HUES6 (cell line): Measurements from ENCODE around the gene ABCA13.

Source experiments
- H3K27ac ChIP-seq: 2 replicates; pipeline ENCODE4 v1.7.0; 2013; ENCODE audit warnings: low read depth, mild to moderate bottlenecking, low read length, inconsistent platforms
- H3K27me3 ChIP-seq: 2 replicates; pipeline ENCODE4 v1.6.1; 2013; ENCODE audit warnings: low read length; ENCODE audit not compliant: control insufficient read depth, insufficient read depth
- H3K36me3 ChIP-seq: 2 replicates; pipeline ENCODE4 v1.6.1; 2013; ENCODE audit warnings: low read length; ENCODE audit not compliant: control insufficient read depth, insufficient read depth
- H3K4me1 ChIP-seq: 2 replicates; pipeline ENCODE4 v1.6.1; 2013; ENCODE audit warnings: low read length; ENCODE audit not compliant: control insufficient read depth, insufficient read depth
- H3K4me3 ChIP-seq: 2 replicates; pipeline ENCODE4 v1.5.1; 2013; ENCODE audit warnings: low read depth, low read length
- H3K9ac ChIP-seq: one replicate; pipeline ENCODE4 v1.6.1; 2013; ENCODE audit warnings: mild to moderate bottlenecking, low read length
- H3K9me3 ChIP-seq: 2 replicates; pipeline ENCODE4 v1.6.1; 2013; ENCODE audit warnings: low read depth, low read length; ENCODE audit not compliant: control insufficient read depth, insufficient read depth

Gene ABCA13

DNA sequence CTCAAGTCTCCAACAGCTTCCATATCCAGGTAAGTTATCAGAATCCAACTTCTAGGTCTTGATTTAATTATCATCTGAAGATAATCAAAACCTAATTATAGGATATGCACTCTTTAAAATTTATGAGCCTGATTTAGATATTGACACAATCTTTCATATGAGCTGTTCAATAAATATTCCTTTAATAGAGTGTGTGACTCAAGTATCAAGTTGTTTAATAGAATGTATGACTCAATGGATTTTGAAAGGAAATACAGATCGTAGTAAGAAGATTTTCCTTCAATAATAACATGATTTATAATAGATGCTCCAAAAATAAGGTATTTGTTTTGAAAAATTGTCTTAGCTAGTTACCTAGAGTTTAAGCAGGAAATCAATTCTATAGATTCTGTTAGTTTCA is 97.8 kb downstream of the ABCA13 start:
- Histone ChIP-seq H3K36me3 (no peaks in the 10 kb centered on the region), H3K9me3 (no peaks in the 10 kb centered on the region), H3K27me3 (no peaks in the 10 kb centered on the region), H3K4me3 (no peak overlapping the region), H3K9ac (no peak overlapping the region), H3K27ac (no peak overlapping the region), H3K4me1 (no peaks in the 10 kb centered on the region)

DNA sequence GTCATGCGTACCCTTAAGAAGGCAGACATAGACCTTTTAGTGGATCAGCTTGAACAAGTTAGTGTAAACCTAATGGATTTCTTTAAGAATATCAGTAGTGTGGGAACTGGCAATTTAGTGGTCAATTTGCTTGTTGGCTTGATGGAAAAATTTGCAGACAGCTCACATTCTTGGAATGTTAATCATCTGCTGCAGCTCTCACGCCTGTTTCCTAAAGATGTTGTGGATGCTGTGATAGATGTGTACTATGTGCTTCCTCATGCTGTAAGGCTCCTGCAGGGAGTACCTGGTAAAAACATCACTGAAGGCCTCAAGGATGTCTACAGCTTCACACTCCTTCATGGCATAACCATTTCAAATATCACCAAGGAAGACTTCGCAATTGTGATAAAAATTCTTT is 103.4 kb downstream of the ABCA13 start:
- no peak overlapping the region for H3K4me3 ChIP-seq
- H3K27me3 ChIP-seq = no peaks in the 10 kb centered on the region
- H3K36me3 ChIP-seq = no peaks in the 10 kb centered on the region
- no peaks in the 10 kb centered on the region for H3K4me1 ChIP-seq
- no peak overlapping the region for H3K9ac ChIP-seq
- H3K9me3 ChIP-seq = no peaks in the 10 kb centered on the region
- no peak overlapping the region for H3K27ac ChIP-seq

DNA sequence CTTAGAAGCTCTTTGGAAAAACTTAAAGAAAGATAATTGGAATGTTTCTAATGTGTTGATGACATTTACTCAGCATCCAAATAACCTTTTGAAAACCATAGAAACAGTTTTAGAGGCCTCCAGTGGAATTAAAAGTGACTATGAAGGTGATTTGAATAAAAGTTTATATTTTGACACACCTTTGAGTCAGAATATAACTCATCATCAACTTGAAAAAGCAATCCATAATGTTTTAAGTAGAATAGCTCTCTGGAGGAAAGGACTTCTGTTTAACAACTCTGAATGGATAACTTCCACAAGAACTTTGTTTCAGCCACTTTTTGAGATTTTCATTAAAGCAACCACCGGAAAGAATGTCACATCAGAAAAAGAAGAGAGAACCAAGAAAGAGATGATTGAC is 108.2 kb downstream of the ABCA13 start:
- H3K4me1 ChIP-seq = no peaks in the 10 kb centered on the region
- H3K27ac ChIP-seq = no peak overlapping the region
- H3K9me3 ChIP-seq = no peaks in the 10 kb centered on the region
- H3K9ac ChIP-seq = no peak overlapping the region
- no peaks in the 10 kb centered on the region for H3K36me3 ChIP-seq
- no peaks in the 10 kb centered on the region for H3K27me3 ChIP-seq
- H3K4me3 ChIP-seq = no peak overlapping the region

DNA sequence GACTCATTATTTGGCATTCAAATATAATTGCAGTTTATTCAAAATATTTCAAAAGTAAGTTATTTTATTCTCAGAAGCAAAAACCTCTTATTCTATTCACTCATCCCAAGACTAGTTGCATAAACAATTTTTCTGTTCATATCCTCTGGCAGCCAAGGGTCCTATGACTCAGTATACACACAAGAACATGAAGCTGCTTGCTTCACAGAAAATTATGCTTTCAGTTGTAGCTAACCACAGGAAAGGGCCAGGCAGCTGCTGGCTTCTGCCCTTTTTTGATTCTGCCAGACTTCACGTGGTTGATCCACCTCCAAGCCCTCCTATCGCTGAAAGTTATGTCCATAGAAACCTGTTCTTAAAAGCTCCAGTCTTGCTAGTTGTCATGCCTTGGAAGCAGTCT is 108.8 kb downstream of the ABCA13 start:
- Histone ChIP-seq H3K4me3 (no peak overlapping the region), H3K36me3 (no peaks in the 10 kb centered on the region), H3K9ac (no peak overlapping the region), H3K9me3 (no peaks in the 10 kb centered on the region), H3K4me1 (no peaks in the 10 kb centered on the region), H3K27ac (no peak overlapping the region), H3K27me3 (no peaks in the 10 kb centered on the region)

DNA sequence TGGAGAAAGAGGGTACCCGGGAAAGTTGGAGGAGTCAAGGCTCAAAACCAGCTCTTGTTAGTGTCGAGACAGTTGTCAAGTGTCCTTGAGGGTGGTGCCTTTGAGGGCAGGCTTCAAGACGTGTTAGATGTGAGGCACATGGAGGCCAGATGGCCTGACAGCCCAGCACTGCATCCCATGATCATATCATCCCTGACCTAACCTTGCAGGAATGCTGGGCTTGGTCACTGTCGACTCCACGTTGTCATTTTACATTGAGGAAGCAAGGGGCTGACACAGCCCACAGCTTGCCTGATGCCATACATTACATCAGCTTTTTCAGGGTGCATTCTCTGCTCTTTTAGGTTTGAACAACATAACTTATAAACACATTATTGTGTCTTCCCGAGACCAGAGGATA is 114.1 kb downstream of the ABCA13 start:
- H3K27me3 ChIP-seq = no peaks in the 10 kb centered on the region
- H3K9ac ChIP-seq = no peak overlapping the region
- no peaks in the 10 kb centered on the region for H3K4me1 ChIP-seq
- H3K4me3 ChIP-seq = no peak overlapping the region
- H3K36me3 ChIP-seq = no peaks in the 10 kb centered on the region
- no peaks in the 10 kb centered on the region for H3K9me3 ChIP-seq
- no peak overlapping the region for H3K27ac ChIP-seq

DNA sequence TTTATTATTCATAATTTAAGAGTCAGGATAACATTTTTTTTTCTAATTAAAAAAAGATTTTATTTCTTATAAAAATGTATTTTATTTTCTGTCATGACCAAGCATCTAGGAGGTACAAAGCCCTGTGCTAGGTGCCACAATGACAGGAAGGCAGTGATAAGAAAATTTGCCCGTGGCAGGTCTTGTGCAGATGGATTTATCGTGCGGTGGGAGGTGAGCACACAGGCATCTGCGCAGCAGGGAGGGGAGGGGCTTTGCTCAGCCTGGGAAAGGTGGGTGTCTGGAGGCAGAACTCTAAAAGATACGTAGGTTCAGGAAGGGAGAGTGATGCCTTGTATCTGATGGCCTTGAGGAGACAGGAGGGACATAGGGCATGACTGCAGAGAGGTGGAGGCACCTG is 115.6 kb downstream of the ABCA13 start:
- H3K9me3 ChIP-seq = no peaks in the 10 kb centered on the region
- H3K4me1 ChIP-seq = no peaks in the 10 kb centered on the region
- H3K27ac ChIP-seq = no peak overlapping the region
- H3K36me3 ChIP-seq = no peaks in the 10 kb centered on the region
- no peak overlapping the region for H3K4me3 ChIP-seq
- H3K27me3 ChIP-seq = no peaks in the 10 kb centered on the region
- H3K9ac ChIP-seq = no peak overlapping the region

DNA sequence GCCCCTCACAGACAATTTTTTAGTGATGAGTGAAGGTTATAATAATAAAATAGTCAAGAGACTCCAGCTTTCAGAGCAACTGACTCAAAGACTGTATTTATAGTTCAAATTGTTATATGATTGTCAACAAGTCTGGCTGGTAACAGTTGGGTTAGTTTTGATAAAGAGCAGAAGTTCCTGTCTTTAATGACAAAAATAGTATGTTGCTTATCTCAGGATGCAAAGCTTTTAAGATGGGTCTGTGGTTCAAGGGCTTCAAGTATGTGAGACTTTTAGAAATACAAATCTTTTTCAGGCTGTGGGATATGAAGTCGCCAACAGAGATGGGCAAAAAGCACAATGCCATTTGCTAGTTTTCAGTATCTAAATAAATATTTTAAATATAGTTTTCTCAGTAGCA is 118.4 kb downstream of the ABCA13 start:
- no peak overlapping the region for H3K9ac ChIP-seq
- no peak overlapping the region for H3K27ac ChIP-seq
- no peaks in the 10 kb centered on the region for H3K36me3 ChIP-seq
- no peak overlapping the region for H3K4me3 ChIP-seq
- no peaks in the 10 kb centered on the region for H3K9me3 ChIP-seq
- H3K4me1 ChIP-seq = no peaks in the 10 kb centered on the region
- H3K27me3 ChIP-seq = no peaks in the 10 kb centered on the region

DNA sequence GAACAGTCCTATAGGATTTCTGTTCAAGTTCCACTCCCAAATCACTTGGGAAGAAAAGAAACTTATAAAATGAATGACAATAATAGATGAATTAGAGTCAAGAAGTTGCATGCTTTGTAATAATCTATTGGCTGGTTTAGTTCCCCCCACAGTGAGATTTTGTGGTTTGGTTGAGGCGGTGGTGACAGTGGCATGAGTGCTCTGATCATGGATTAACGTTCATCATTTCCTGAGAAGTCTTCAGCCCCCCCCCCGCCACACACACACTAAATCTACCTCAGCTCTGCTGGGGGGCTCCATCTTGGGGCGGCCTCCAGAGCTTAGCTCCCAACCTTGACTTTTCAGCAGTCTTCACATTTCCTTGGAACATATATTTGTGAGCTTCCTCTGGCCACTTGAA is 121.7 kb downstream of the ABCA13 start:
- no peak overlapping the region for H3K9ac ChIP-seq
- H3K27me3 ChIP-seq = no peaks in the 10 kb centered on the region
- H3K4me1 ChIP-seq = no peaks in the 10 kb centered on the region
- H3K4me3 ChIP-seq = no peak overlapping the region
- H3K36me3 ChIP-seq = no peaks in the 10 kb centered on the region
- no peak overlapping the region for H3K27ac ChIP-seq
- no peaks in the 10 kb centered on the region for H3K9me3 ChIP-seq

DNA sequence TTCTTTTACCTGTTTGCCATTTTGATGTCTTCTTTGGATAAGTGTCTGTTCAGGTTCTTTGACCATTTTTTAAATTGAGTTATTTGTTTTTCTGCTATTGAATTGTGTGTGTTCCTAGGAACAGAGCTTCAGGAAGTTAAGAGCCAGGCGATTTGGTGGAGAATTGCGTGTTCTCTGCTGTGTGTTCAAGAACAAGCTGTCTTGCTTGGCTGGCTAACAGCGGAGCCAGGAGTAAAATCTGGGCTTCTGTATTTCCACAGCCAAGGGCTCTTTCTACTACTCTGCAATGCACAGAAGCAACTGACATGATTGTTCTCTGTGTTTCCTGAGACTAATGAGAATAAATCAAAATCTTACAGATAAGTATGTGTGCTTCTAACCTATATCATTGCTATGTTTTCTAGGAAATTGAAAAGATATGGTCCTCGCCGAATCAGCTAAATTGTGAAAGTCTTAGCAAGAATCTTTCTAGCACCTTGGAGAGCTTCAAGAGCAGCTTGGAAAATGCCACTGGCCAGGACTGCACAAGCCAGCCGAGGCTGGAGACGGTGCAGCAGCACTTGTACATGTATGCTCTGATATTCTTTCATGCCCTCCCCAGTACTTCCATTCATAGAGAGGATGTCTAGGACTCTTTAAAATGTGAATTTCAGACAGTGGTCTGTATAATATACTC is 124.2 kb downstream of the ABCA13 start:
- Histone ChIP-seq H3K4me1 (peaks cover 8% of the 10 kb centered on the region; the same call in 1 of the 2 replicates), H3K4me3 (no peak overlapping the region), H3K36me3 (no peaks in the 10 kb centered on the region), H3K9me3 (no peaks in the 10 kb centered on the region), H3K27me3 (no peaks in the 10 kb centered on the region), H3K27ac (no peak overlapping the region), H3K9ac (no peak overlapping the region)

DNA sequence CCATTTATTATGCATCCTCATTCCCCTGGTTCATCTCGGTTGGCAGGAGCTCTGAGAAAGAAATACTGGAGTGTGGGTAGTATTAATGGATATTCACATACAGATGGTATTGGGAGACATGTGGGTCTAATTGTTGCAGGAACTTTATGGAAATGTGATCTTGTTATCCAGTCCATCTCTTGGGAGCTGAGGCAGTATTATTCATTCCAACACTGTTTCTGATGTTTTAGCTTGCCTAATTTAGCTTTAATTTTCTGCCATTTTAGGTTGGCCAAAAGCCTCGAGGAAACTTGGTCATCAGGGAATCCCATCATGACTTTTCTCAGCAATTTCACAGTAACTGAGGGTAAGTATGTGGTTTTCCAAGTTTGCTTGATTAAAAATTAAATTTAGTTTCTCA is 125.7 kb downstream of the ABCA13 start:
- peaks cover 16% of the 10 kb centered on the region for H3K4me1 ChIP-seq
- H3K9ac ChIP-seq = no peak overlapping the region
- no peaks in the 10 kb centered on the region for H3K27me3 ChIP-seq
- no peak overlapping the region for H3K27ac ChIP-seq
- H3K36me3 ChIP-seq = no peaks in the 10 kb centered on the region
- H3K4me3 ChIP-seq = no peak overlapping the region
- no peaks in the 10 kb centered on the region for H3K9me3 ChIP-seq

DNA sequence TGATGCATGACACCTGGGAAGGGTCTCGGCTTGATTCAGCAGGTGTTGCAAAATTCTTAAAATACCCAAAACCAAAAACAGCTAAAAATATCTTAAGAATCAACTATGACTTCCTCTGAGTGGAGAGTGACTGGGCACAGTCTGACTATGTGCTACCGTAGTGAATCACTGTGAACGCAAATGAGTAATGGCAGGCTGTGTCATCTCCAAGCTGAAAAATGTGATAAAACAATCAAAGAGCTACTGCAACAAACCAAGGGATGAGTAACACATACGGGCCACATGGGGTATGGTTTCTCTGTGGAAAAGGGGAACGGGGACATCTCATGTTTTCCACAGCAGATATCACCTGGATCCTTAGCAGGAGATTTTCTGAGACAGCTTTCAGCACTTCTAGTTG is 127.5 kb downstream of the ABCA13 start:
- H3K36me3 ChIP-seq = no peaks in the 10 kb centered on the region
- 0 out of 2 replicates have a peak, but pooled peaks cover 3% of the 10 kb centered on the region for H3K9me3 ChIP-seq
- H3K27me3 ChIP-seq = no peaks in the 10 kb centered on the region
- H3K9ac ChIP-seq = no peak overlapping the region
- peaks cover 16% of the 10 kb centered on the region for H3K4me1 ChIP-seq
- no peak overlapping the region for H3K4me3 ChIP-seq
- no peak overlapping the region for H3K27ac ChIP-seq
